HG03520 (cell line): ENCODE data around the gene CCNDBP1.

ENCODE experiments used
- ATAC-seq: cut with Tn5 transposase; IDR thresholded peaks from one replicate; pipeline ENCODE4 v1.9.1; 2021; ENCODE audit warnings: mild to moderate bottlenecking, moderate library complexity; ENCODE audit not compliant: unreplicated experiment

CCNDBP1 gene

DNA sequence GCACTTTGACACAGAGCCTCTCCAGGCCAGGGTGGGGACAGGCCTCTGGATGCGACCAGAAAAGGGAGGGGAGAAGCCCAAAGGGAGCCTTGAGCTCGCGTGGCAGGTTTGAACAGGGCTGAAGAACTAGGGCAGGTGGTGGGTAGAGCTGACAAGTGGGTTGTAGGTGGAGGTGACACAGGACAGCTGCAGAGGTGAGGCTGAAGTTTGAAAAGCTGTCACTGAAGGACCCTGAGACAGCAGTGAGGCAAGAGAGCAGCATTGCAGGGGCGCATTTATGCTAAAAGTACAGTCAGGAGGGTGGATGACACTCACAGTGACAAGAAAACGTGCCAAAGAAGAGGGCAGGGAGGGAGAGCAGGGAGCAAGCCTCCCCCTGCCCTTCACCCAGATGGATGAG, 57.4 kb downstream of the CCNDBP1 start:
- ATAC-seq: no peak

DNA sequence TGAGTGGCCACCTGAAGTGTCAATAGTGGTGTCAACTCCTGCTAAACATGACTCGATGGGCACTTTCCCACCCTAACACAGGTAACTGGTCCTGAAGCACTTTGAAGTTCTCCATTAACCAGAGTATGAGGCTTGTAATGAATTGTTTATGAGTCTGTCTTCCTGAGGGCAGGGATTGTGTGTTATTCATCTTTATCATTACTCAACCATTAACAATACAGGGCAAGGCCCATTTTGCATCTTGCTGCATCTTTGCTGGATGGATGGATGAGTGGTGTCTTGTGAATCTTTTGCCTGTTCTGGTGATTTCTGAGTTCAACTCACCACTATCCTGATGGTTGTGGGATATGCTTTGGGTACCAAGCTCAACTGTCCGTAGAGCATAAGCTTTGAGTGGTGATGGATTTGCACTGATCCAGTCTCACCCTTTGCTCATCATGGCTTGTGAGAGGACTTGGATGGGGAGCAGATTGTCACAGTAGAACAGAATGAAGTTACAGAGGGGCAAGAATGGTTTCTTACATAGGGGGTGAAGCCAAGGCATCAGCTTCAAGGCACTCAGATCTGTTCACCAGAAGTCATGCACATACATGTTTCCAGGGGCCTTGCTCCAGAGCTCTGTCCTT, 57.9 kb downstream of the CCNDBP1 start:
- ATAC-seq: no peak

DNA sequence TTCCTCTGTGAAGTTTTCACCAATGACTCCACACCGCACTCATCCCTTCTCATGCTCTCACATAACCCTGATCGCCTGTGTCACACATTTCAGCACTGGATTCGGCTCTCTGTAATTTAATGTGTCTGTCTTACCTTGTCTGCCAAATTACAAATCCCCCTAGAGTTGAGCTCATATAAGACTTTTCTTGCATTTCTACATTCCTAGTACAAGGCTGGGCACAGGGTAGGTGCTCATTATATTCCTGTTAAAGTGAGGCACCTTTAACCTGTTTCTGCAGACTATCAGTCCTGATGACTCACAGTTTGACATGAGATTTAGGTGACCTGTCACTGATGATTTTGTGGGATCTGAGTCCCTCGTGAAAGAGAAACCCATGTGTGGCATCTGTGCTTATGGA, 58.9 kb downstream of the CCNDBP1 start:
- no peak for ATAC-seq

DNA sequence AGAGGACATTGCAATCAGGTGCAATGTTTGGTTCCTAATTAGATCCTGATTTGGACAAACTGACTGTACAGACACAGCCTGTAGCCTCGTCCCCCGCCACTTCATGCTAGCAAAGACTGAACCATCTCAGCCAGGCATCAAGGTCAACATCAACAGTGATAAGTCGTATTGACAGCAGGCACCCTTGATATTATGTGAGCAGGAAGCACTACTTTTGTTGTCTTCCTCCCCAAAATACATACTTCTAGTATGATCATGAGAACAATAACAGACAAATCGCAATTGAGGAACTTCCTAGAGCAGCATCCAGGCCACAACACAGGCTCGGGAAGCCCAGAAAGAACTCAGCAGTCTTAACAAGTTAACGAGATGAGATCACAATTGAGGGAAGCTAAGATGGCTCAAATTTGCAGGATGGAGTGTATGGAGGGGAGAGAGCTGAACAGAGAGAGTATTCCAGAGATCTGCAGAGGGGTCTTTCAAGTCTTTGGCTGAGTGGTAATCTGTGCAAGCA, 61.1 kb downstream of the CCNDBP1 start:
- no peak for ATAC-seq
